Neural progenitor cell (in vitro differentiated cells): ENCODE data around the gene SAC3D1. TPM values are rescaled to one million over a fixed set of nuclear protein-coding genes. Genes with fewer than 3 reads are reported as not detected.

ENCODE experiments used
- DNase-seq: peaks from one replicate; pipeline ENCODE4 v3.0.0-alpha.2; 2016; ENCODE audit warnings: low spot score
- H2AFZ ChIP-seq: fragments of 200-600 bp; sonication (generic); replicated peaks from 2 replicates; pipeline ENCODE4 v1.6.1; 2016; ENCODE audit warnings: antibody characterized with exemption
- H3F3A ChIP-seq: fragments of 200-600 bp; sonication (generic); 2 replicates; pipeline ENCODE4 v1.6.1; 2016; ENCODE audit warnings: antibody characterized with exemption, low read depth
- H3K27ac ChIP-seq: fragments of 200-600 bp; sonication (generic); 2 replicates; pipeline ENCODE4 v1.5.1; 2016; ENCODE audit warnings: mild to moderate bottlenecking
- H3K27me3 ChIP-seq: fragments of 200-600 bp; sonication (generic); 2 replicates; pipeline ENCODE4 v1.6.1; 2016; ENCODE audit warnings: mild to moderate bottlenecking, moderate library complexity
- H3K36me3 ChIP-seq: fragments of 200-600 bp; sonication (generic); 2 replicates; pipeline ENCODE4 v1.5.1; 2016
- H3K4me1 ChIP-seq: fragments of 200-600 bp; sonication (generic); 2 replicates; pipeline ENCODE4 v1.6.1; 2016; ENCODE audit warnings: mixed run types
- H3K4me2 ChIP-seq: fragments of 200-600 bp; sonication (generic); 2 replicates; pipeline ENCODE4 v1.6.1; 2016
- H3K4me3 ChIP-seq: fragments of 200-600 bp; sonication (generic); 2 replicates; pipeline ENCODE4 v1.5.1; 2016
- H3K79me2 ChIP-seq: fragments of 200-600 bp; sonication (generic); 2 replicates; pipeline ENCODE4 v1.6.1; 2016; ENCODE audit warnings: low read depth
- H3K9ac ChIP-seq: fragments of 200-600 bp; sonication (generic); 2 replicates; pipeline ENCODE4 v1.6.1; 2016
- H3K9me3 ChIP-seq: fragments of 200-600 bp; sonication (generic); 2 replicates; pipeline ENCODE4 v1.5.1; 2016; ENCODE audit warnings: low read depth
- H4K20me1 ChIP-seq: fragments of 200-600 bp; sonication (generic); 2 replicates; pipeline ENCODE4 v1.6.1; 2016; ENCODE audit warnings: low read depth
- H3K27ac Mint-ChIP-seq: 3 replicates; pipeline ENCODE4 v1.8.0; 2021; ENCODE audit warnings: mixed read lengths
- H3K27me3 Mint-ChIP-seq: 2 replicates; pipeline ENCODE4 v1.8.0; 2022; ENCODE audit warnings: low read depth, mild to moderate bottlenecking, inconsistent platforms, moderate library complexity, mixed read lengths; ENCODE audit not compliant: insufficient read depth
- H3K36me3 Mint-ChIP-seq: 3 replicates; pipeline ENCODE4 v1.8.0; 2021; ENCODE audit warnings: mixed read lengths
- H3K4me1 Mint-ChIP-seq: 3 replicates; pipeline ENCODE4 v1.8.0; 2021; ENCODE audit warnings: mixed read lengths
- H3K4me3 Mint-ChIP-seq: 3 replicates; pipeline ENCODE4 v1.8.0; 2021; ENCODE audit warnings: mild to moderate bottlenecking, moderate library complexity, mixed read lengths
- H3K9me3 Mint-ChIP-seq: 3 replicates; pipeline ENCODE4 v1.8.0; 2020; ENCODE audit warnings: mixed read lengths
- CTCF ChIP-seq: fragments of 200-600 bp; sonication (generic); IDR thresholded peaks from 2 replicates; pipeline ENCODE4 v1.5.1; 2017; ENCODE audit warnings: antibody characterized with exemption, mild to moderate bottlenecking
- EZH2 ChIP-seq: fragments of 200-600 bp; sonication (generic); IDR thresholded peaks from 2 replicates; pipeline ENCODE4 v1.6.1; 2017; ENCODE audit warnings: antibody characterized with exemption, mild to moderate bottlenecking, moderate library complexity
- EZH2phosphoT487 ChIP-seq: fragments of 200-600 bp; sonication (generic); IDR thresholded peaks from 2 replicates; pipeline ENCODE4 v1.6.1; 2017; ENCODE audit warnings: antibody characterized with exemption
- total RNA-seq: library from RNA; depleted of rRNA; stranded (reverse); fragments of >200 nt; gene quantifications from 2 replicates; pipeline ENCODE4 v1.2.3, GENCODE V29; 2015; ENCODE audit warnings: low replicate concordance

The SAC3D1 gene
- total RNA-seq, 1 donor from 2014 or later: 3.0 TPM

GRCh38 chr11:65057526-65057925, 16.5 kb downstream of the SAC3D1 start:
- Histone ChIP-seq H3K27me3 (no peaks in the 10 kb centered on the region), H3K4me1 (no peaks in the 10 kb centered on the region), H3K9ac (no peak overlapping the region), H3K79me2 (no peaks in the 10 kb centered on the region), H2AFZ (no peak overlapping the region), H3K4me2 (no peak overlapping the region), H3K27ac (no peak overlapping the region), H3F3A (no peaks in the 10 kb centered on the region), H3K36me3 (no peaks in the 10 kb centered on the region), H4K20me1 (no peaks in the 10 kb centered on the region), H3K4me3 (no peak overlapping the region), H3K9me3 (no peaks in the 10 kb centered on the region)
- peaks cover 3% of the 10 kb centered on the region for H3K4me1 Mint-ChIP-seq
- no peak for TF ChIP-seq EZH2
- no peak for DNase-seq
- H3K9me3 Mint-ChIP-seq: no peaks in the 10 kb centered on the region
- H3K36me3 Mint-ChIP-seq: no peaks in the 10 kb centered on the region
- no peak overlapping the region for H3K4me3 Mint-ChIP-seq
- H3K27me3 Mint-ChIP-seq: peaks cover 5% of the 10 kb centered on the region
- no peak overlapping the region for H3K27ac Mint-ChIP-seq

GRCh38 chr11:65058012-65058411, 17.0 kb downstream of the SAC3D1 start:
- Mint-ChIP-seq H3K27ac (no peak overlapping the region), H3K36me3 (no peaks in the 10 kb centered on the region), H3K4me3 (no peak overlapping the region), H3K4me1 (peaks cover 3% of the 10 kb centered on the region), H3K27me3 (peaks cover 3% of the 10 kb centered on the region), H3K9me3 (no peaks in the 10 kb centered on the region)
- Histone ChIP-seq H3K9ac (no peak overlapping the region), H3K27me3 (no peaks in the 10 kb centered on the region), H3K4me2 (no peak overlapping the region), H3K36me3 (no peaks in the 10 kb centered on the region), H3K4me1 (no peaks in the 10 kb centered on the region), H2AFZ (no peak overlapping the region), H3F3A (no peaks in the 10 kb centered on the region), H3K9me3 (no peaks in the 10 kb centered on the region), H4K20me1 (no peaks in the 10 kb centered on the region), H3K27ac (no peak overlapping the region), H3K79me2 (no peaks in the 10 kb centered on the region), H3K4me3 (no peak overlapping the region)
- DNase-seq: no peak
- TF ChIP-seq CTCF (no peak), EZH2 (no peak), EZH2phosphoT487 (no peak)

- Histone ChIP-seq H3K36me3 (no peaks in the 10 kb centered on the region), H3K4me1 (no peaks in the 10 kb centered on the region), H2AFZ (no peak within 1 kb of the TSS), H3K79me2 (no peaks in the 10 kb centered on the region), H4K20me1 (no peaks in the 10 kb centered on the region), H3K27ac (no peak within 1 kb of the TSS), H3F3A (no peaks in the 10 kb centered on the region), H3K9ac (no peak within 1 kb of the TSS), H3K4me2 (no peak within 1 kb of the TSS), H3K27me3 (no peaks in the 10 kb centered on the region), H3K4me3 (no peak within 1 kb of the TSS), H3K9me3 (no peaks in the 10 kb centered on the region)
- Mint-ChIP-seq H3K4me3 (no peak within 1 kb of the TSS), H3K9me3 (no peaks in the 10 kb centered on the region), H3K36me3 (no peaks in the 10 kb centered on the region), H3K27ac (no peak within 1 kb of the TSS), H3K27me3 (peaks cover 3% of the 10 kb centered on the region), H3K4me1 (peaks cover 3% of the 10 kb centered on the region)
- no peak for DNase-seq
- TF ChIP-seq CTCF (no peak), EZH2phosphoT487 (no peak), EZH2 (no peak)
These were observed 17.5 kb downstream of the SAC3D1 start, which contains the start of gene NAALADL1 for GRCh38 chr11:65058419-65059054. Gene NAALADL1, minus strand, starts transcription at chr11:65058553. Its CDS starts 32 bp downstream, at chr11:65058521.

GRCh38 chr11:65059523-65059922, 18.5 kb downstream of the SAC3D1 start:
- no peak overlapping the region for H3K4me3 ChIP-seq
- no peak overlapping the region for H3K4me3 Mint-ChIP-seq
- H3K4me1 ChIP-seq: no peaks in the 10 kb centered on the region
- no peak overlapping the region for H2AFZ ChIP-seq
- H3K36me3 ChIP-seq: no peaks in the 10 kb centered on the region
- TF ChIP-seq EZH2phosphoT487 (no peak), CTCF (no peak), EZH2 (no peak)
- H3K27me3 Mint-ChIP-seq: peaks cover 2% of the 10 kb centered on the region
- H3K4me2 ChIP-seq: no peak overlapping the region
- H3K9me3 Mint-ChIP-seq: no peaks in the 10 kb centered on the region
- no peaks in the 10 kb centered on the region for H3F3A ChIP-seq
- no peak overlapping the region for H3K27ac ChIP-seq
- H3K27ac Mint-ChIP-seq: no peak overlapping the region
- H3K4me1 Mint-ChIP-seq: peaks cover 3% of the 10 kb centered on the region
- no peaks in the 10 kb centered on the region for H3K27me3 ChIP-seq
- H3K9ac ChIP-seq: no peak overlapping the region
- no peaks in the 10 kb centered on the region for H3K79me2 ChIP-seq
- H3K9me3 ChIP-seq: no peaks in the 10 kb centered on the region
- no peaks in the 10 kb centered on the region for H4K20me1 ChIP-seq
- no peak for DNase-seq
- no peaks in the 10 kb centered on the region for H3K36me3 Mint-ChIP-seq
